GM19372 (cell line): Measurements from ENCODE around the gene SON.
A peak's percentile ranks its signal among the peaks of the same experiment; 100 is the strongest.
"Not testable (repeated sequence)": the region's sequence is repeated elsewhere in the genome, so short reads cannot be mapped to it uniquely, and the experiment has no call there.

Source experiments
- ATAC-seq: cut with Tn5 transposase; IDR thresholded peaks from one replicate; pipeline ENCODE4 v1.9.1; 2021; ENCODE audit warnings: mild to moderate bottlenecking, low read depth, moderate library complexity; ENCODE audit not compliant: unreplicated experiment

SON gene

GRCh38 chr21:33542640-33543504 is at the start of gene SON:
Gene SON, plus strand, starts transcription at chr21:33543038. Its CDS starts 55 bp downstream, at chr21:33543093.
- peak; percentile 93 for ATAC-seq

- ATAC-seq = no peak
Measured at GRCh38 chr21:33493756-33494155, 49.1 kb upstream of the SON start.

- ATAC-seq = no peak
Measured at GRCh38 chr21:33495743-33496142, 47.1 kb upstream of the SON start.

- no peak for ATAC-seq
Measured at GRCh38 chr21:33496345-33496744, 46.5 kb upstream of the SON start.

GRCh38 chr21:33505833-33506232 is 37.0 kb upstream of the SON start:
- ATAC-seq = no peak

- not testable (repeated sequence) for ATAC-seq
Measured at GRCh38 chr21:33507003-33507402, 35.8 kb upstream of the SON start.

- ATAC-seq = no peak
Measured at GRCh38 chr21:33510826-33511225, 32.0 kb upstream of the SON start.

- ATAC-seq = no peak
Measured at GRCh38 chr21:33511639-33512038, 31.2 kb upstream of the SON start.

- ATAC-seq = no peak
Measured at GRCh38 chr21:33512481-33512880, 30.4 kb upstream of the SON start.

- ATAC-seq = no peak
Measured at GRCh38 chr21:33514229-33514628, 28.6 kb upstream of the SON start.

GRCh38 chr21:33518899-33519298 is 23.9 kb upstream of the SON start:
- no peak for ATAC-seq

GRCh38 chr21:33522297-33522952 is 20.4 kb upstream of the SON start:
- ATAC-seq = no peak

GRCh38 chr21:33522953-33523349 is 19.9 kb upstream of the SON start:
- no peak for ATAC-seq

GRCh38 chr21:33531007-33531406 is 11.8 kb upstream of the SON start:
- no peak for ATAC-seq

- no peak for ATAC-seq
Measured at GRCh38 chr21:33537212-33537611, 5.6 kb upstream of the SON start.

GRCh38 chr21:33539616-33540015 is 3.2 kb upstream of the SON start:
- no peak for ATAC-seq

GRCh38 chr21:33540711-33541104 is 2.1 kb upstream of the SON start:
- no peak for ATAC-seq

- ATAC-seq = no peak
Measured at GRCh38 chr21:33541105-33541711, 1.6 kb upstream of the SON start.

GRCh38 chr21:33541756-33542639 is 840 bp upstream of the SON start, which contains the start of gene GART:
Gene GART, minus strand, starts transcription at chr21:33542117. Its CDS starts 2,802 bp downstream, at chr21:33539315.
- ATAC-seq = peak; percentile 49

GRCh38 chr21:33543505-33544129 is 779 bp downstream of the SON start:
- no peak for ATAC-seq
